Tibial nerve (tissue), 3 donors: Measurements from ENCODE around the gene AIG1.

Source experiments
- CTCF ChIP-seq, 5 experiments: fragments of 200-600 bp in 3 of 5; fragments of 450-650 bp in 2 of 5; sonication (generic) in 3 of 5; IDR thresholded peaks; one replicate each; pipeline ENCODE4 v1.5.1; 2016 to 2019; ENCODE audit warnings: antibody characterized with exemption in 5 of 5, mild to moderate bottlenecking in 3 of 5, moderate library complexity in 2 of 5
- POLR2A ChIP-seq, 2 donors: fragments of 450-650 bp; IDR thresholded peaks; one replicate each; pipeline ENCODE4 v1.6.1; 2017; ENCODE audit warnings: antibody characterized with exemption in 2 of 2, mild to moderate bottlenecking in 2 of 2, moderate library complexity in 2 of 2

- TF ChIP-seq POLR2A (IDR thresholded peaks at IDR 0.05) (no peak), CTCF (IDR thresholded peaks at IDR 0.05) (no peak)
These were observed 200.2 kb downstream of the AIG1 start for GRCh38 chr6:143260857-143261256.
